Stimulated activated CD8-positive, alpha-beta memory T cell treated with anti-CD3 and anti-CD28 coated beads, Interleukin-12 subunit alpha, Interleukin-12 subunit beta, amount 100 ng/mL, for 4 hours (primary cell): ENCODE measurements around the gene MEMO1.
"Not testable (repeated sequence)": the region's sequence is repeated elsewhere in the genome, so short reads cannot be mapped to it uniquely, and the experiment has no call there.

Experiments
- DNase-seq: peaks from one replicate; pipeline ENCODE4 v3.0.0-alpha.2; 2020; ENCODE audit warnings: low read depth

Gene MEMO1

DNA sequence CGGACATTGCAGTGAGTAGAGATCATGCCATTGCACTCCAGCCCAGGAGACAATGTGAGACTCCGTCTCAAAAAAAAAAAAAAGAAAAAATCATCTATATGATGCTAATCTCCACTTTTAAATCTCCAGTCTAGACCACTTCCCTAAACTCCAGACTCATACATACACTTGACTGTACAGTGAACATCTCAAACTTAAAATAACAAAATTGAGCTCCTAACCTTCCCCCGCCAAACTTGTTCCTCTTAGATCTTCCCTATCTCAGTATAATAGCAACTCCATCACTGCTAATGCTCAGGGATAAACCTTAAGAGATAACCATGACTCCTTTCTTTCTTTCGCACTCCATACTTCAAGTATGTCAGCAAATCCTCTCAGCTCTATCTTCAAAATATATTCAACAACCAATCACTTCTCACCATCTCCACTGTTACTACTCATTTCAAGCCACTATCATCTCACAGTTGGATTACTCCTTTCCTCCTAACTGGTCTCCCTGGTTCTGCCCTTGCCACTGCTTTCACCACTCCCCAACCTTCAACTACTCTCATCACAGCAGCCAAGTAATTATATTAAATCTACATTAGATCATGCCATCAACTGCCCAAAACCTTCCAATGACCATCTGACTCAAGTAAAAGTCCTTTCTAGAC is 12.0 kb downstream of the MEMO1 start:
- no peak for DNase-seq

GRCh38 chr2:31997653-31998052 is 13.2 kb downstream of the MEMO1 start:
- no peak for DNase-seq

- DNase-seq: no peak
These were observed 14.1 kb downstream of the MEMO1 start for GRCh38 chr2:31996571-31997150.

- no peak for DNase-seq
These were observed 17.9 kb downstream of the MEMO1 start for GRCh38 chr2:31992934-31993333.

- no peak for DNase-seq
These were observed 18.7 kb downstream of the MEMO1 start for GRCh38 chr2:31992025-31992579.

DNA sequence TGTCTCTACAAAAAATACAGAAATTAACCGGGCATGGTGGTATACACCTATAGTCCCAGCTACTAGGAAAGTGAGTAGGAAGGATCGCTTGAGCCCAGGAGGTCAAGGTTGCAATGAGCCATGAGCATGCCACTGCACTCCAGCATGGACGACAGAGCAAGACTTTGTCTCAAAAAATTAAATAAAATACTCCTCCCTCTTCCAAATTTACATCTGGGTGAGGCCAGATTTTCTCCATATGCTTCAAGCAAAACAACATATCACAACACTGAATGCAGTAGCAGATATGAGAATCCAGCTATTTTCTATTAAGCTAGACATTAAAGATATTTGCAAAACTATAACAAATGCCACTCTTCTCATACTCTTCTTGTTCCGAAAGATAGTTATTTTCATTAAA is 20.9 kb downstream of the MEMO1 start:
- DNase-seq: no peak

DNA sequence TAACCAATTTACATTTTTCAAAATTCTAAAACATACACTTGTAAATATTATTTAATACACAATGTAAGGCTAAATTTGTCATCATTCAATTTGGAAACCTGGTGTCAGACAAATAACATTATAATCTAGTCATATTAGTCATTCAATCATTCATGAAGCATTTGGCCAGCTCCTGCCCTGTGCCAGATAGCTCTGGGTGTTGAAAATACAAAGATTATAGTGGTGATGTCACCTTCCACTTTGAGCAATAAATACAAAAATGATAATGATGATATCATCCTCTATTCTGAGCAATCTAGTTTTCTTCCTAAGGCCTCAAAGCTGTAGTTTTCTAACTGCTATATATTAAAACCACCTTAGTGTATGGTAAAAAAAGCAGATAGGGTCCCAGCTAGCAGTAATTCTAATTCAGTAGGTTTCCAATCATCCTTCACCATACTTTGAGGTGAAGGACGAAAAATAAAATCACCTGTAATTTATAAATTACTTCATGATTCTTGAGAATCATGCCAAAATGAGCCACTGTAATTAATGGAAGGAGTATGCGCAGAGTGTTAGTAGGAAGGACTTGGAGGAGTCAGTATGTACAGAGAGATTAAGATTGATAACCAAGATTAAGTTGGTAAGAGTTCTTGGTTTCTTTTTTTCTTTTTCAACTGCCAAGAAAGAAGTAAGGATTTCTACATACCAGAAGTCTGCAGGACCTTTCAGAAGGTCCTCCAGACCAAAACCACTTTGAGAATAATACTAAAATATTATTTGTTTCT is 23.2 kb downstream of the MEMO1 start:
- DNase-seq: no peak

DNA sequence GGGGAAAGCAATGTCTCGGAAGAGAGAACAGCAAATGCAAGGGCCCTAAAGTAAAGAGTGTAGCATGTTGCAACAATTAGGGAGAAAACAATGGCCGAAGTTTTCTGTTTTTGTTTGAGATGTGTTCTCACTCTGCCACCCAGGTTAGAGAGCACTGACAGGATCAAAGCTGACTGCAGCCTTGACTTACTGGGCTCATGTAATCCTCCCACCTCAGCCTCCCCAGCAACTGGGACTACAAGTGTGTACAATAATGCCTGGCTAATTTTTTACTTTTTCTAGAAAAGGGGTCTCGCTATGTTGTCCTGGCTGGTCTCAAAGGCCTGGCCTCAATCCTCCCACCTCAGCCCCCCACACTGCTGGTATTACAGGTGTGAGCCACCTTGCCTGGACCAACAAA is 23.9 kb downstream of the MEMO1 start:
- DNase-seq: no peak

DNA sequence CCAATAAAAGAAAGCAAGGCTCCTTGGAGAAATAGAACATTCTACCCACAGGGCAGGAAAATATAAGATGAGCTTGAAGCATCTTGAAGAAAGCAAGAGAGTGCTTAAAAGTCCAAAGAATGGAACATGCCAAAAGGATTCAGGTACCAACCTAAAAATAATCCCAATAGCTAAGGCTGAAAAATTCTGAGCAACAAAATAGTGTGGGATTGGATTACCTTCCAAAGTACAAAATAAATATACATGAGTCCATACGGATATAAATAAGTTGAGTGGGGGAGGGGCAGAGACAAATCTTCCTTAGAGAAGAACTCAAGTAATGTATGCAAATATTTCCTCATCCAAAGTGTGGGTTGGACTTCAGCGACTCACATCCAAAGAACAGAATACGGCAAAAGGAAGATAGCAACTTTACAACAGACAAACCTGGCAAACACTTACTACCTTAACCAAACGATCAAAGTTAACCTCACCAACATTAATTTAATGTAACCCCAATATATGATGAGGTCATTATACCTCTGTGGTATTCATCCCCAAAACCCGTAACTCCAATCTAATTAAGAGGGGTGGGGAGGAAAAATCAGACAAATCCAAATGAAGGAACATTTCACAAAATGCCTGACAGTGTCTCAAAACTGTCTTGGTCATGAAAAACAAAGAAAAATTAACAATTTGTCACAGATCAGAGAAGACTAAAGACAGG is 26.9 kb downstream of the MEMO1 start:
- DNase-seq: no peak

GRCh38 chr2:31980674-31981356 is 30.0 kb downstream of the MEMO1 start:
- no peak for DNase-seq

- no peak for DNase-seq
These were observed 30.9 kb downstream of the MEMO1 start for GRCh38 chr2:31979956-31980355.

DNA sequence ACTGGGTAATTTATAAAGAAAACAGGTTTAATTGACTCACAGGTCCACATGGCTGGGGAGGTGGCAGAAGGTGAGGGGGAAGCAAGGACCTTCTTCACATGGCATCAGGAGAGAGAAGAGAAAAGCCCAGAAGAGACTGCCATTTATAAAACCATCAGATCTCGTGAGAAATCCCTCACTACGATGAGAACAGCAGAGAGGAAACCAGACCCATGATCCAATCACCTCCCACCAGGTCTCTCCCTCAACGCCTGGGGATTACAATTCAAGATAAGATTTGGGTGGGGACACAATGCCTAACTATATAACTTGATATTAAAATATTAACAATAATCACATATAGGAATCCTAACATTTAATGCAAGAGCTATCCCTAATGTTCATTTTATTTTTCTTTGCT is 31.8 kb downstream of the MEMO1 start:
- no peak for DNase-seq

DNA sequence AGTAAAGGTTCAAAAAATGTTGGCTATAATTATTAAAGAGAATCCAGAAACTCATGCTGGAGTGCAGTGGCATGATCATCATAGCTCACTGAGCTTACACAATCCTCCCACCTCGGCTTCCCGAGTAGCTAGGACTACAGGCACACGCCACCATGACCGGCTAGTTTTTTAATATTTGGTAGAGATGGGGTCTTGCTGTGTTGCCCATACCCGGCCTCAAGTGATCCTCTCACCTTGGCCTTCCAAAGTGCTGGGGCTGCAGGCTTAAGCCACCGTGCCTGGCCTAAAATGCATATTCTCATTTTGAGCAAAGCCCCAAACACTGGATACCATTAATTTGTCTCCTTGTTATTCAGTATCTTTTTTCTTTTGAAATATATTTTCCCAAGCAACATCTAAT is 32.4 kb downstream of the MEMO1 start:
- no peak for DNase-seq

- no peak for DNase-seq
These were observed 37.1 kb downstream of the MEMO1 start for GRCh38 chr2:31973665-31974064.

GRCh38 chr2:31972059-31972458 is 38.7 kb downstream of the MEMO1 start:
- no peak for DNase-seq

GRCh38 chr2:31969178-31969577 is 41.6 kb downstream of the MEMO1 start:
- no peak for DNase-seq

DNA sequence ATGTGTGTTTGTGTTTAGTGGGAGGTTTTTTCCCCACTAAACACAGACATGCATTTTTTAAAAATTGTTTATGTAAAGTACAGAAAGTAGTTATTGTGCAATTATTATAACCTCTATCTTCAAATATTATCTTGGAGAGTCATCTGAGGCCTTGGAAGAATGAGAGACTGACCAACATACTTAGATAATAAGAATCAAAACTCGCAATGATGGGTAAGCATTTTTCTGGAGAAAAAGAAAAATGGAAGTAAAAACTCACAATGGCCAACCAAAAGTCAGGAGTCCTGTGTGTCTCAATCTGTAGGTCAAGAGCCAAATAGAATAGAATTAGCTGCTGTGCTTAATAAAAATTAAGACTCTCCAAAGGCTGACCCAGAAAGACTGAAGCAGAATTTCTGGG is 43.0 kb downstream of the MEMO1 start:
- no peak for DNase-seq

- not testable (repeated sequence) for DNase-seq
These were observed 44.4 kb downstream of the MEMO1 start for GRCh38 chr2:31966402-31966801.

DNA sequence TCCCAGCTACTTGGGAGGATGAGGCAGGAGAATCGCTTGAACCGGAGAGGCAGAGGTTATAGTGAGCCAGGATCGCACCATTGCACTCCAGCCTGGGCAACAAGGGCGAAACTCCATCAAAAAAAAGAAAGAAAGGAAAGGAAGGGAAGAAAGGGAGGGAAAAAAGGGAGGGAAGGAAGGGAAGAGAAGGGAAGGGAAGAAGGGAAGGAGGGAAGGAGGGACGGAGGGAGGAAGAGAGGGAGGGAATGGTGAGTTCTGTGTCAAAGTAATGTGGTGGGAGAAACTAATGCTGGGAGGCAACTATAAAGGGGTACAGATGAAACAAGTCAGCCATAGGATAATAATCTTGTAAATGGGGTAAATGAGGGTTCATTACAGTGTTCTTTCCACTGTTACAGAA is 45.7 kb downstream of the MEMO1 start:
- DNase-seq: no peak

GRCh38 chr2:31962757-31963361 is 47.9 kb downstream of the MEMO1 start:
- DNase-seq: no peak

GRCh38 chr2:31958140-31958717 is 52.6 kb downstream of the MEMO1 start:
- DNase-seq: no peak
